OCI-LY1 (cell line): Measurements from ENCODE around the gene ITSN2.

Experiments
- H2AFZ ChIP-seq: fragments of 200-600 bp; sonication (generic), shearing (Covaris generic); 2 replicates; pipeline ENCODE4 v1.6.0; 2014; ENCODE audit warnings: antibody characterized with exemption, mild to moderate bottlenecking, low read length
- H3F3A ChIP-seq: fragments of 200-600 bp; sonication (generic), shearing (Covaris generic); 2 replicates; pipeline ENCODE4 v1.6.0; 2014; ENCODE audit warnings: mild to moderate bottlenecking, antibody characterized with exemption, low read length, moderate library complexity; ENCODE audit not compliant: insufficient read depth
- H3K27ac ChIP-seq: fragments of 200-600 bp; sonication (generic); 2 replicates; pipeline ENCODE4 v1.5.1; 2014; ENCODE audit warnings: low read length, mixed run types, mild to moderate bottlenecking, low read depth; ENCODE audit not compliant: poor library complexity, severe bottlenecking
- H3K27me3 ChIP-seq: fragments of 200-600 bp; sonication (generic); 2 replicates; pipeline ENCODE4 v1.6.0; 2014; ENCODE audit warnings: antibody characterized with exemption, mild to moderate bottlenecking, low read length, moderate library complexity; ENCODE audit not compliant: insufficient read depth
- H3K36me3 ChIP-seq: fragments of 200-600 bp; sonication (generic); 2 replicates; pipeline ENCODE4 v1.6.1; 2014; ENCODE audit warnings: mild to moderate bottlenecking, antibody characterized with exemption, low read length, moderate library complexity, mixed read lengths; ENCODE audit not compliant: insufficient read depth
- H3K4me1 ChIP-seq: fragments of 200-600 bp; sonication (generic); 2 replicates; pipeline ENCODE4 v1.5.1; 2014; ENCODE audit warnings: mild to moderate bottlenecking, low read length, moderate library complexity; ENCODE audit not compliant: insufficient read depth, severe bottlenecking
- H3K4me2 ChIP-seq: fragments of 200-600 bp; sonication (generic), shearing (Covaris generic); 2 replicates; pipeline ENCODE4 v1.6.1; 2014; ENCODE audit warnings: low read length
- H3K4me3 ChIP-seq: fragments of 200-600 bp; sonication (generic); 2 replicates; pipeline ENCODE4 v1.5.1; 2014; ENCODE audit warnings: low read length, low read depth, mild to moderate bottlenecking, mixed read lengths; ENCODE audit not compliant: poor library complexity, severe bottlenecking
- H3K79me2 ChIP-seq: fragments of 200-600 bp; shearing (Covaris generic); 2 replicates; pipeline ENCODE4 v1.6.1; 2016; ENCODE audit warnings: mixed run types, low read length, mixed read lengths; ENCODE audit not compliant: insufficient read depth
- H3K9ac ChIP-seq: fragments of 200-600 bp; sonication (generic), shearing (Covaris generic); 2 replicates; pipeline ENCODE4 v1.6.1; 2014; ENCODE audit warnings: mild to moderate bottlenecking, low read length, mixed read lengths
- H3K9me2 ChIP-seq: fragments of 200-600 bp; sonication (generic), shearing (Covaris generic); 2 replicates; pipeline ENCODE4 v1.6.1; 2014; ENCODE audit warnings: low read depth, mild to moderate bottlenecking, low read length, mixed read lengths
- H3K9me3 ChIP-seq: fragments of 200-600 bp; shearing (Covaris generic); 2 replicates; pipeline ENCODE4 v1.6.1; 2014; ENCODE audit warnings: low read length, mixed read lengths
- H4K20me1 ChIP-seq: fragments of 200-600 bp; sonication (generic), shearing (Covaris generic); 2 replicates; pipeline ENCODE4 v1.6.0; 2016; ENCODE audit warnings: mild to moderate bottlenecking, low read length; ENCODE audit not compliant: insufficient read depth
- EZH2 ChIP-seq: fragments of 200-600 bp; sonication (generic), shearing (Covaris generic); IDR thresholded peaks from 2 replicates; pipeline ENCODE4 v1.8.0; 2017; ENCODE audit warnings: borderline replicate concordance, mixed run types, mild to moderate bottlenecking, antibody characterized with exemption, low read length, moderate library complexity, mixed read lengths
- TF ChIP-seq, protein P1 (sequence below): fragments of 200-600 bp; sonication (generic), shearing (Covaris generic); IDR thresholded peaks from 2 replicates; pipeline ENCODE4 v1.5.1; 2017; ENCODE audit warnings: mild to moderate bottlenecking, antibody characterized with exemption, low read length, moderate library complexity, mixed read lengths

The ITSN2 gene

DNA sequence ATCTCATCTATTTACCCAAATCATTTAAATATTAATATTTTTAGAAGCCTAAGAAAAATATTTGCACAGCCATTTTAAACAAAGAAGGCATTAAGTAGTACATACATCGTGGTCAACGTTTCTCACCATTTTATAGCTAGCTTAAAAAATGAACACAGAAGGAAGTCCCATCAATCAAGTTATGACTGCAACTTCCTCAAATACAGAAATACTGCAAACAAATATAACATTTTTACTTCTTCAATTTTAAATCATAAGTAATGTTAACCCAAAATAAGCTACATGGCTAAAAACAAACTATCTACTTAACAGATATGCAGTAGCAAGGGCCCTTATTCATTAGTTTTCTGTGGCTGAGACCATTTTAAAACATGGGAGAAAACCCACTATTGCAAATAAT is 30.6 kb downstream of the ITSN2 start:
- H3K9me3 ChIP-seq: no peaks in the 10 kb centered on the region
- peak overlapping the region; percentile 90 for H3K27ac ChIP-seq
- peak overlapping the region; percentile 62; the same call in 1 of the 2 replicates for H3K9ac ChIP-seq
- H3K27me3 ChIP-seq: no peaks in the 10 kb centered on the region
- peaks cover 45% of the 10 kb centered on the region for H3K79me2 ChIP-seq
- peaks cover 74% of the 10 kb centered on the region for H3K4me1 ChIP-seq
- no peaks in the 10 kb centered on the region for H4K20me1 ChIP-seq
- H3K36me3 ChIP-seq: peaks cover 11% of the 10 kb centered on the region
- TF ChIP-seq EZH2: no peak
- TF ChIP-seq, protein P1, sequence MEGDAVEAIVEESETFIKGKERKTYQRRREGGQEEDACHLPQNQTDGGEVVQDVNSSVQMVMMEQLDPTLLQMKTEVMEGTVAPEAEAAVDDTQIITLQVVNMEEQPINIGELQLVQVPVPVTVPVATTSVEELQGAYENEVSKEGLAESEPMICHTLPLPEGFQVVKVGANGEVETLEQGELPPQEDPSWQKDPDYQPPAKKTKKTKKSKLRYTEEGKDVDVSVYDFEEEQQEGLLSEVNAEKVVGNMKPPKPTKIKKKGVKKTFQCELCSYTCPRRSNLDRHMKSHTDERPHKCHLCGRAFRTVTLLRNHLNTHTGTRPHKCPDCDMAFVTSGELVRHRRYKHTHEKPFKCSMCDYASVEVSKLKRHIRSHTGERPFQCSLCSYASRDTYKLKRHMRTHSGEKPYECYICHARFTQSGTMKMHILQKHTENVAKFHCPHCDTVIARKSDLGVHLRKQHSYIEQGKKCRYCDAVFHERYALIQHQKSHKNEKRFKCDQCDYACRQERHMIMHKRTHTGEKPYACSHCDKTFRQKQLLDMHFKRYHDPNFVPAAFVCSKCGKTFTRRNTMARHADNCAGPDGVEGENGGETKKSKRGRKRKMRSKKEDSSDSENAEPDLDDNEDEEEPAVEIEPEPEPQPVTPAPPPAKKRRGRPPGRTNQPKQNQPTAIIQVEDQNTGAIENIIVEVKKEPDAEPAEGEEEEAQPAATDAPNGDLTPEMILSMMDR: no peak
- peak overlapping the region; percentile 39 for H3K4me3 ChIP-seq
- H3K9me2 ChIP-seq: no peaks in the 10 kb centered on the region
- H2AFZ ChIP-seq: no peak overlapping the region
- H3K4me2 ChIP-seq: peak overlapping the region; percentile 66
- peaks cover 7% of the 10 kb centered on the region; the same call in 1 of the 2 replicates for H3F3A ChIP-seq

DNA sequence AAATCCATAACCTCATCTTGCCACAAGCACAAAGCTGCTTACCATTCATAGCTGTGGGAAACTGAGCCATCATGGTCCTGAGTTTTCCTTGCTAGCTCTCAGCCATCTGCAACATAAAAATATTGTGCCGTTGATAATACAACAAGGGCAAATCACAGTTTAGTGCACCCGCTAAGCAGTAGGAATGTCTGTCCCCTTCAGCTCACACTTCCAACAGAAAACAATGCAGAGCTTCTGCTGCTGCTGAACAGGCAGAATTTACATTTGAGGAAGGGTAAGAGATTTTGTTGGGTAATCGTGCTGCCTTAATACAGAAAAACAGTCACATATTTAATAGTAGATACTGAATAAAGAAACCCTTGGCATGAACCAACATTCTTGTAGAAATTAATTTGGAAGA is 32.3 kb downstream of the ITSN2 start:
- Histone ChIP-seq H3K4me1 (peaks cover 59% of the 10 kb centered on the region), H3F3A (0 out of 2 replicates have a peak, but pooled peaks cover under 1% of the 10 kb centered on the region), H4K20me1 (no peaks in the 10 kb centered on the region), H3K79me2 (peaks cover 52% of the 10 kb centered on the region), H3K9me2 (no peaks in the 10 kb centered on the region), H3K9ac (no peak overlapping the region), H3K27me3 (no peaks in the 10 kb centered on the region), H3K27ac (peak overlapping the region; percentile 90), H3K9me3 (no peaks in the 10 kb centered on the region), H2AFZ (no peak overlapping the region), H3K4me2 (peak overlapping the region; percentile 9; the same call in 1 of the 2 replicates), H3K36me3 (peaks cover 24% of the 10 kb centered on the region), H3K4me3 (no peak overlapping the region)
- TF ChIP-seq, protein P1: no peak
- no peak for TF ChIP-seq EZH2

DNA sequence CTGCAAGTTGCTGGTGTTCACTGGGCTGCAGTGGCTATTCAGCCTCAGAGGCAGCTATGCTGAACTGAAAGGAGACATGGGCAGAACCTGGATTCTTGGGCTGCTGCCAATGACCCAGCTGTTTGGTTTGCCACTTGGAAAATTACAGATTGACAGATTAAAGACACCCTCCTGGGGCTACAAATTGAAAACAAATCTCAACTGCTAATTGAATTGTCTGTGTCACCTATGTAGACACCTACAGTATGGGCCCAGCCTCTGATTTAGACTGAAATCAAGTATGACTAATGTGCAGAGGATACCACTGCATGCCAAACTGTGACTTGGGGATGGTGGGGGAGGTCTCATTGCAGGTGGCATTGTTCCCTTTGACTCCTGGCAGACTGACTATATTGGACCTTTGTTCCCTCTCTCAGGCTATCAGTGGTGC is 42.8 kb downstream of the ITSN2 start:
- no peaks in the 10 kb centered on the region for H3K9me2 ChIP-seq
- peaks cover 35% of the 10 kb centered on the region for H3K4me1 ChIP-seq
- no peaks in the 10 kb centered on the region for H3F3A ChIP-seq
- no peaks in the 10 kb centered on the region for H4K20me1 ChIP-seq
- no peaks in the 10 kb centered on the region for H3K27me3 ChIP-seq
- TF ChIP-seq, protein P1: no peak
- no peak for TF ChIP-seq EZH2
- H3K9ac ChIP-seq: no peak overlapping the region
- H3K36me3 ChIP-seq: peaks cover 27% of the 10 kb centered on the region
- no peak overlapping the region for H2AFZ ChIP-seq
- no peak overlapping the region for H3K4me2 ChIP-seq
- H3K9me3 ChIP-seq: no peaks in the 10 kb centered on the region
- H3K4me3 ChIP-seq: no peak overlapping the region
- H3K79me2 ChIP-seq: peaks cover 22% of the 10 kb centered on the region; the same call in 1 of the 2 replicates
- H3K27ac ChIP-seq: peak overlapping the region; percentile 2
